ENCODE data around the gene TMEM198.
A peak's percentile ranks its signal among the peaks of the same experiment; 100 is the strongest.

- TF ChIP-seq POLR2AphosphoS5 (IDR thresholded peaks at IDR 0.05) (peak; percentile 47), CTCF (IDR thresholded peaks at IDR 0.05; ENCODE audit: poor library complexity, severe bottlenecking) (no peak), EZH2 (IDR thresholded peaks at IDR 0.05; ENCODE audit: borderline replicate concordance, insufficient read depth, low read length, poor library complexity, severe bottlenecking) (no peak), MXI1 (conservative IDR thresholded peaks at IDR 0.05; ENCODE audit: poor library complexity, severe bottlenecking) (no peak)
Measured at GRCh38 chr2:219576505-219577388, 32.9 kb downstream of the TMEM198 start.
